PC-3 (cell line): ENCODE data around the gene PIGV. TPM values are rescaled to one million over a fixed set of nuclear protein-coding genes. Genes with fewer than 3 reads are reported as not detected.
"Not testable (repeated sequence)": the region's sequence is repeated elsewhere in the genome, so short reads cannot be mapped to it uniquely, and the experiment has no call there.

Experiments used
- ATAC-seq: fragments of 200-7000 bp; cut with Tn5 transposase; 2 replicates; pipeline ENCODE4 v1.9.1; 2020; ENCODE audit warnings: mild to moderate bottlenecking, moderate library complexity
- BruUV-seq: library from RNA; stranded (reverse); fragments of 400-500 nt; replicated peaks from 2 replicates; lab custom pipeline; 2021; lab: Mats Ljungman, UMichigan
- CTCF ChIA-PET: fragments of 300-600 bp; sonication (Branson Sonifier 250); formaldehyde crosslinking; loops from one replicate; lab custom pipeline; 2022; ENCODE audit warnings: antibody characterized with exemption; lab: Charles Lee
- POLR2A ChIA-PET: fragments of 300-600 bp; sonication (Branson Sonifier 250); formaldehyde crosslinking; loops from one replicate; lab custom pipeline; 2022; ENCODE audit warnings: antibody characterized with exemption; ENCODE audit not compliant: unreplicated experiment; lab: Charles Lee
- DNase-seq: peaks from one replicate; pipeline ENCODE4 v3.0.0-alpha.2; 2015
- H2AFZ ChIP-seq: fragments of 300-600 bp; sonication (generic); 2 replicates; pipeline ENCODE4 v1.6.0; 2016; ENCODE audit warnings: antibody characterized with exemption, low read length
- H3F3A ChIP-seq: fragments of 300-600 bp; sonication (generic); one replicate; pipeline ENCODE4 v1.6.0; 2017; ENCODE audit warnings: antibody characterized with exemption, low read length, control low read depth, mild to moderate bottlenecking; ENCODE audit not compliant: unreplicated experiment
- H3K27ac ChIP-seq: fragments of 300-600 bp; sonication (generic); 2 replicates; pipeline ENCODE4 v1.5.1; 2016; ENCODE audit warnings: mild to moderate bottlenecking, low read length
- H3K27me3 ChIP-seq: fragments of 300-600 bp; sonication (generic); 2 replicates; pipeline ENCODE4 v1.6.1; 2016; ENCODE audit warnings: low read length, mixed read lengths
- H3K36me3 ChIP-seq: fragments of 300-600 bp; sonication (generic); 2 replicates; pipeline ENCODE4 v1.6.1; 2016; ENCODE audit warnings: low read depth, mixed run types, low read length, mixed read lengths
- H3K4me1 ChIP-seq: fragments of 300-600 bp; sonication (generic); 2 replicates; pipeline ENCODE4 v1.5.1; 2016; ENCODE audit warnings: low read length; ENCODE audit not compliant: insufficient read depth
- H3K4me2 ChIP-seq: fragments of 300-600 bp; sonication (generic); 2 replicates; pipeline ENCODE4 v1.6.0; 2016; ENCODE audit warnings: low read length
- H3K4me3 ChIP-seq: fragments of 300-600 bp; sonication (generic); 2 replicates; pipeline ENCODE4 v1.5.1; 2016; ENCODE audit warnings: mild to moderate bottlenecking, low read length, mixed read lengths
- H3K79me2 ChIP-seq: fragments of 300-600 bp; sonication (generic); 2 replicates; pipeline ENCODE4 v1.6.1; 2017; ENCODE audit warnings: low read length, mixed read lengths
- H3K9ac ChIP-seq: fragments of 300-600 bp; sonication (generic); 2 replicates; pipeline ENCODE4 v1.6.0; 2016; ENCODE audit warnings: mild to moderate bottlenecking, low read length
- H3K9me2 ChIP-seq: fragments of 300-600 bp; sonication (generic); replicated peaks from 2 replicates; pipeline ENCODE4 v1.6.1; 2016; ENCODE audit warnings: mixed run types, low read length, mixed read lengths
- H3K9me3 ChIP-seq: fragments of 300-600 bp; sonication (generic); 2 replicates; pipeline ENCODE4 v1.6.1; 2016; ENCODE audit warnings: low read length, mixed read lengths
- H4K20me1 ChIP-seq: fragments of 300-600 bp; sonication (generic); 2 replicates; pipeline ENCODE4 v1.6.1; 2016; ENCODE audit warnings: low read length, mixed read lengths
- CTCF ChIP-seq: fragments of 300-600 bp; sonication (generic); conservative IDR thresholded peaks from 2 replicates; pipeline ENCODE4 v1.5.1; 2017; ENCODE audit warnings: antibody characterized with exemption, low read depth, mild to moderate bottlenecking, low read length
- EZH2 ChIP-seq: fragments of 300-600 bp; sonication (generic); IDR thresholded peaks from one replicate; pipeline ENCODE4 v1.6.1; 2017; ENCODE audit warnings: antibody characterized with exemption, mild to moderate bottlenecking, low read length; ENCODE audit not compliant: unreplicated experiment
- EZH2phosphoT487 ChIP-seq: fragments of 300-600 bp; sonication (generic); IDR thresholded peaks from 2 replicates; pipeline ENCODE4 v1.6.1; 2018; ENCODE audit warnings: mild to moderate bottlenecking, antibody characterized with exemption, low read length, borderline replicate concordance
- intact Hi-C: fragments of 100-400 bp; cut with micrococcal nuclease; formaldehyde crosslinking; loops from 2 replicates; pipeline ENCODE4 v1.9.0; 2023
- total RNA-seq: library from RNA; depleted of rRNA; stranded (reverse); fragments of >200 nt; gene quantifications from 2 replicates; pipeline ENCODE4 v1.2.3, GENCODE V29; 2014

Gene PIGV
- total RNA-seq, 1 experiment from 2014 or later: 6.0 TPM

GRCh38 chr1:26833432-26834405 is 46.0 kb downstream of the PIGV start:
- Histone ChIP-seq H3K79me2 (peaks cover 37% of the 10 kb centered on the region), H3K4me3 (no peak overlapping the region), H3K9ac (no peak overlapping the region), H3K4me1 (peaks cover 15% of the 10 kb centered on the region), H3K9me2 (no peaks in the 10 kb centered on the region), H3K27me3 (no peaks in the 10 kb centered on the region), H3K9me3 (no peaks in the 10 kb centered on the region), H3F3A (no peaks in the 10 kb centered on the region), H4K20me1 (no peaks in the 10 kb centered on the region), H3K27ac (no peak overlapping the region), H2AFZ (no peak overlapping the region), H3K36me3 (peaks cover 30% of the 10 kb centered on the region), H3K4me2 (no peak overlapping the region)
- no TSS peak for BruUV-seq
- no peak for TF ChIP-seq EZH2phosphoT487
- ATAC-seq (no peak), DNase-seq (no peak)
- POLR2A ChIA-PET: no interaction called here
- intact Hi-C loops: no loop called here
- CTCF ChIA-PET: no interaction called here

GRCh38 chr1:26837665-26838064 is 49.9 kb downstream of the PIGV start:
- H3K9me3 ChIP-seq, H3K4me1 ChIP-seq, BruUV-seq, H3K27me3 ChIP-seq, H3K9me2 ChIP-seq, H3K9ac ChIP-seq, H3K79me2 ChIP-seq, H3F3A ChIP-seq, H3K4me2 ChIP-seq, H4K20me1 ChIP-seq, CTCF ChIA-PET, POLR2A ChIA-PET, ATAC-seq, H3K27ac ChIP-seq, intact Hi-C loops, DNase-seq, H3K4me3 ChIP-seq, H2AFZ ChIP-seq: not testable (repeated sequence)
- H3K36me3 ChIP-seq: peaks cover 25% of the 10 kb centered on the region

GRCh38 chr1:26838474-26839338 is 51.0 kb downstream of the PIGV start:
- H3K36me3 ChIP-seq: peaks cover 15% of the 10 kb centered on the region
- no peak for DNase-seq

More at GRCh38 chr1:26838474-26839338, 51.0 kb downstream of the PIGV start:
- no TSS peak for BruUV-seq
- ATAC-seq: no peak
- no peaks in the 10 kb centered on the region for H3K27me3 ChIP-seq
- no peaks in the 10 kb centered on the region for H3K9me2 ChIP-seq
- H4K20me1 ChIP-seq: no peaks in the 10 kb centered on the region
- TF ChIP-seq CTCF: no peak
- TF ChIP-seq EZH2: no peak
- H3K27ac ChIP-seq: no peak overlapping the region
- POLR2A ChIA-PET: no interaction called here
- H3K79me2 ChIP-seq: no peaks in the 10 kb centered on the region
- CTCF ChIA-PET: no interaction called here
- no peak overlapping the region for H3K9ac ChIP-seq
- H2AFZ ChIP-seq: no peak overlapping the region
- no peaks in the 10 kb centered on the region for H3K4me1 ChIP-seq
- no peaks in the 10 kb centered on the region for H3F3A ChIP-seq
- H3K4me2 ChIP-seq: no peak overlapping the region
- intact Hi-C loops: no loop called here
- no peak overlapping the region for H3K4me3 ChIP-seq
- no peaks in the 10 kb centered on the region for H3K9me3 ChIP-seq
